D341Med (cell line): ENCODE results near the gene NAA40.
A peak's percentile ranks its signal among the peaks of the same experiment; 100 is the strongest.

ENCODE experiments used
- DNase-seq: peaks from one replicate; pipeline ENCODE4 v3.0.0; 2012; ENCODE audit warnings: low spot score

NAA40 gene

GRCh38 chr11:63986932-63987513 is 48.2 kb downstream of the NAA40 start:
- no peak for DNase-seq

GRCh38 chr11:63991558-63991957 is 52.8 kb downstream of the NAA40 start:
- no peak for DNase-seq

- no peak for DNase-seq
Observed at GRCh38 chr11:63993100-63993499, 54.3 kb downstream of the NAA40 start.

DNA sequence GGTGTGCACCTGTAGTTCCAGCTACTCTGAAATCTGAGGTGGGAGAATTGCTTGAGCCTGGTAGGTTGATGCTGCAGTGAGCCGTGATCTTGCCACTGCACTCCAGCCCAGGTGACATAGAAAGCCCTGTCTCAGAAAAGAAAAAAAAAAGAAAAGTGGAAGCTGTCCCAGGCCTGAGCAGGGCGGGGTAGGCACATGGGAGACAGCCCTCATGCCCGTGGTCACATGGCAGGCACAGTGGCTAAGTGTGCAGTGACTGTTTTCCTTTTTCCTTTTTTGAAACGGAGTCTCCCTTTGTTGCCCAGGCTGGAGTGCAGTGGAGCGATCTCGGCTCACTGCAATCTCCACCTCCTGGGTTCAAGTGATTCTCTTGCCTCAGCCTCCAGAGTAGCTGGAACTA is 55.2 kb downstream of the NAA40 start:
- DNase-seq: no peak

DNA sequence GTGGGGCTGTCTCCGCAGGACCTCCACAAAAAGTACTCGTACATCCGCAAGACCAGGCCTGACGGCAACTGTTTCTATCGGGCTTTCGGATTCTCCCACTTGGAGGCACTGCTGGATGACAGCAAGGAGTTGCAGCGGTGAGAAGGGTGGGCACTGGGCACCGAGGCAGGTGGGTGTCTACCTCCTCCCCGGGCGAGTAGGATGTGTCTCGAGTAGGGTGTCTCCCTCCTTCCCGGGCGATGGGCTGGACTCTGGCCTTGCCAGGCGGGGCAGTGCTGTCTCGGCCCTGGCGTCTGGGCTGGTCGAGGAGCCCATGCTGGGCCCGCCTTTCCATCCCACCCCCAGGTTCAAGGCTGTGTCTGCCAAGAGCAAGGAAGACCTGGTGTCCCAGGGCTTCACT is 57.7 kb downstream of the NAA40 start:
- no peak for DNase-seq

GRCh38 chr11:63997104-63997700 is 58.4 kb downstream of the NAA40 start:
- DNase-seq: no peak

GRCh38 chr11:63997801-63998337 is 59.1 kb downstream of the NAA40 start:
- DNase-seq: no peak

DNA sequence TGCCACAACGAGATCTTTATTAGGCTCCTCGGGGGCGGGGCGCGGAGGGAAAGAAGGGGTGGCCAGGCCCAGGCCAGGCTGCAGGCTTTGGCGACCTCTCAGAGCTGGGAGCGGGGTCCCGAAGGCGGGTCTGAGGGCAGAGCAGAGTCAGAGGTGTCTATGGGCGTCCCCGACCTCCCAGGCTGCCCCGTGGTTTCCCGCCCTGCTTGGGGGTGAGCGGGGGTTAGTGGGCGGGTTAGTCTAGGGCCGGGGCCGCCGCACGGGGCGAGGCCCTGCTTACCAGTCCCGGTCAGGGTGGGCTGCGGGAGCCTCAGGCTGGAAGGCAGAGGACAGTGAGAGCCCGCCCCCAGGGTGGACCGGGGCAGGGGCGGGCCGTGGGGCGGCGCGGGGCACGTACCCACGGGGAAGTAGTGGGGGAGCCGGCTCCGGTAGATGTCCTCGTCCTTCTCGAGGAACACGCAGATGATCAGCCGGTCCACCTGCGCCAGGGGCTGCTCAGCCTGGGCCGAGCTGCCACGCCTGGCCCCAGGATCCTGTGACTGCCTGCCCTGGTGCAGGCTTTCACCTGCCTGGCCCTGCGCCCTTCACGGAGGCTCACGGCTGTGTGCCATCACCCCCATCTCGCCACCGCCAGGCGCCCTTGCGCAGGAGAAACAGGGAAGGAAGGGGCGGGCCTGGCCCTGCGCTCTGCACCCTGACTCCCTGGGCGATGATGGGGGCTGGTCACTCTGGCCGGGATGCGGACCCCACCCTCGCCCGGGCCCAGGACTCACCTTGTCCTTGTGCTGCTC is 60.0 kb downstream of the NAA40 start:
- no peak for DNase-seq

DNA sequence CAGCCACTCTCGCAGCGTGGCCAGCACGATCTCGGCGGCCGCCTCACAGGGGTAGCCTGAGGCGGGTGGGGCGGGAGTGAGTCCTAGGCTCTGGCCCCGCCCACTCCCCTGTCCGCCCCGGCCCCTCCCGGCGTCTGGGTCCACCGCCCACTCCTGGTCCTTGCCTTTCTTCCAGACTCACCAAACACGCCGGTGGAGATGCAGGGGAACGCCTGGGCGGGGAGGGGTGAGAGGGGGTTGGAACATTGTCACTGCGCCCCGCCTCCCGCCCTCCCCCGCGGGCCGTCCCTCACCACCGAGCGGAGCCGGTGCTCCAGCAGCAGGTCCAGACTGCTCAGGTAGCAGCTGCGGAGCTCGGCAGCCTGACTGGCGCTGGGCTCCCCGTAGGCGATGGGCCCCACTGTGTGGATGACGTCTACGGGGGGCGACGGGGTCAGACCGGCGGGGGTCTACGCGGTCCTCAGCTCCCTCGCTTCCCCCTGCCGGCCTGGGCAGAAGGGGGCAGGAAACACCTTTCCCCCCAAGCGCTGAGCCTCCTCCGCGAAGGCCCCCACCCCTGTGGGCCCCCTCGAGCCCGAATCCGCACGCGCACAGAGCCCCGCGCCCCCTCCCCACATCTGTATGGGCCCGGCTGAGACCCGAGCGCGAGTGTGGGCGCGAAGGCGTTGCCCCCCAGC is 60.7 kb downstream of the NAA40 start:
- no peak for DNase-seq

GRCh38 chr11:64000026-64000739 is 61.4 kb downstream of the NAA40 start:
- peak; percentile 85 for DNase-seq

DNA sequence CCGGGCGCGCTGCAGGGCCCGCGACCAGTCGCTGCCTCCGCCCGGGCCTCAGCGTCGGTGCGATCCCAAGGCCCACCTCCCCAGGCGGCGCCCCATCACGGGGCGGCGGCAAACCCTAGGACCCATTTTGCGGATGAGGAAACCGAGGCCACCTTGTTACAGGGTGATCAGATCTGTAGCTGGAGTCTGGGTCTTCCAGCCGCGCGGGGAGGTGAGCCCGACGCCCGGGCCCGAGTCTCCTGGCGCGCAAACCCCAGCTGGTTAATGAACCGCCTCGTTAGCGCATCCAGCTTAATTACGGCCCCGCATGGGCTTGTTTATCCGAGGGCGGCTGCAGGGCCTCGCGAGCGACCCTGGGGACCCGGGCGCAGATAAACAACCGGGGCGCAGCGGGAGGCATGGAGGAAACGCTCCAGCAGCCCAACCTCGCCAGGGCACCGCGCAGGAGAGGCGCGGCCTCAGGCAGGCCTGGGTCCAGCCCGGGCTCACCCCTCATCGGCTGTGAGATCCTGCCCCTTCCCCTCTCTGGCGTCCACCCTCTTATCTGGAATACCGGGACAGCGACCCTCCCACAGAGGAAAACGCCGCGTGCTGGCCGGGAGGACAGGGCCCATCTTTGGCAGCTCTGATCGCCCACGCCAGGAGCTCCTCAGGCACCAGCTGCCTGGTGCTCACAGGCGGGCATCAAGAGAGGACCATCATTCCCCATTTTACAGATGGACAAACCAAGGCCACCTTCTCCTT is 62.1 kb downstream of the NAA40 start:
- peak; percentile 67 for DNase-seq

- DNase-seq: no peak
Observed at GRCh38 chr11:64001484-64002420, 63.0 kb downstream of the NAA40 start.

- DNase-seq: no peak
Observed at GRCh38 chr11:64003807-64004589, 65.2 kb downstream of the NAA40 start.

- DNase-seq: no peak
Observed at GRCh38 chr11:64004590-64004984, 65.8 kb downstream of the NAA40 start.

DNA sequence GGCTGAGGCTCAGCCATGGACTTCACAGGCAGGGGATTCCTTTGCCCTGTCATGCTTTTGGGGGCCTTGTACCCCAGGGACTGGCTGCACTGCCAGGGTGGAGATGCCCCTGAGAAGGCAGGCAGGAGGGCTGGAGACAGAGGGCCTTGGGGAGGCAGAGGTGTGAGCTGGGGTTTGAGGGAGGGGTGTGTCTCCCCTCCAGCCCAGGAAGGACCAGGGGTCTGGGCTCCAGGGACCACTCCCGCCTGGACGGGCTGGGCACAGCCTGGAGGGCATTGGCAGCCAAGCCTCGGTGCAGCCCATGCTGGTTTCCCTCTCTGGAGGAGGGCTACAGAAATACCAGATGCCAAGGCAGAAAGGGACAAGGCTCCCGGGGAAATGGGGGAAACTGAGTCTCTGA is 66.9 kb downstream of the NAA40 start:
- no peak for DNase-seq

- no peak for DNase-seq
Observed at GRCh38 chr11:64006398-64006797, 67.6 kb downstream of the NAA40 start.
